ENCODE measurements around the gene LRRC3.
"Not testable (repeated sequence)": the region's sequence is repeated elsewhere in the genome, so short reads cannot be mapped to it uniquely, and the experiment has no call there.

The LRRC3 gene

DNA sequence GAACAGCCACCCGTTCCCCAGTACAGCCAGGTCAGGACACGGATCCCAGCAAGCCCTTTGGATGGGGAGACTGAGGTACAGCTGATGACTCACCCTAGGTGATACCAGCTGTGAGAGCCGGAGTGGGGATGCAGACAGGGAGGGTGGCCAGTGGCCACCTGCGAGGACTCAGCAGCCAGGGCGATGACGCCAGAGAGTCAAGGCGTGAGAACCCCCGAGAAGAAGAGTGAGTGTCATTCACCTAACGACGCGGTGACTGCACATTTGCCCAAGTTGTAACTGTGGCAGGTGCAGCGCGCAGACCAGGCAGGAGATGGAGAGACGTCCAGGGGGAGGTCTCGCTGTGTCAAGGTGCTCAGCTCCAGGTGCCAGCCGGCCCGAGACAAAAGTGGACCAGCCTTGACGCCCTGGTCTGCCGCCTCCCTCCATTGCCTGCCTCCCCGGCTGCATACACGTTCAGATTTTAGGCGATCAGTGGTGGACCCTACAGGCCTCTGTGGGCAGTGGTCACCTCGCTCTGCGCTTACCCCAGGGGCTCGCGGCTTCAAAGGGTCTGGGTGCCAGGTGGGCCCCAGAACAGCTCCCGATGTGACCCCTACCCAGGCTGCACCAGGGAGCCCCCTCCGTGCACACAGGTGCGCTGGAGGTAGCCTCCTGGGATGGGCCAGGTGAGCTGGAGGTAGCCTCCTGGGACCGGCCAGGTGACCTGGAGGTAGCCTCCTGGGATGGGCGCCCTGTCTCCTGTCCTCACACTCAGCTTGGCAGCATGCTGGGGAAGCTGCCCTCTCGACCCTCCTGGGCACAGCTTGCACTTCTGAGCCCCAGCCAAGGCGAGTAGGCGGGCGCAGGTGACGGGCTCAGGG lies 11.9 kb downstream of the LRRC3 start:
- Mint-ChIP-seq H3K4me3 (no peak overlapping the region), H3K27ac (no peak overlapping the region), H3K4me1 (ENCODE audit: low read depth) (no peaks in the 10 kb centered on the region), H3K36me3 (ENCODE audit: low read depth) (no peaks in the 10 kb centered on the region), H3K9me3 (no peaks in the 10 kb centered on the region), H3K27me3 (no peaks in the 10 kb centered on the region)
- DNase-seq, result no peak

GRCh38 chr21:44467859-44468195 lies 12.5 kb downstream of the LRRC3 start:
- Mint-ChIP-seq H3K9me3 (no peaks in the 10 kb centered on the region), H3K27ac (no peak overlapping the region), H3K4me1 (ENCODE audit: low read depth) (no peaks in the 10 kb centered on the region), H3K36me3 (ENCODE audit: low read depth) (no peaks in the 10 kb centered on the region), H3K27me3 (no peaks in the 10 kb centered on the region), H3K4me3 (no peak overlapping the region)
- DNase-seq, result no peak

DNA sequence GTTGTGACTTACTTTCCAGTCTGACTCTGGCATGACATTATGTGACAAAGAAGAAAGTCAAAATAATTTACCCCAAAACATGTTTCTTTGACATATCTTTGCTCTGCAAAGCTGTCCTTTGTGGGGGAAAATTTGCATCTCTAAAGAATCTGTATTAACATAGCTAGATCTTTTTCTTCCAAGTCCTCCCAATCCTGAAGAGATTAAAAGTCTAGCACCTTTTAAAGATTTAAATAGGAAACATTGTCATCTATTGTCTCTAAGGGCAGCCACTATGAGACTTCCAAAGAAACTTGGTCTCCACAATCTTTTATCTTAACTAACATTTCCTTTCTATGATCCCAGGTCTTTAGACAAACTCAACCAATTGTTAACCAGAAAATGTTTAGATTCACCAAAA lies 16.0 kb downstream of the LRRC3 start:
- DNase-seq, result no peak
- no peaks in the 10 kb centered on the region for H3K36me3 Mint-ChIP-seq (ENCODE audit: low read depth)
- no peaks in the 10 kb centered on the region for H3K9me3 Mint-ChIP-seq
- no peaks in the 10 kb centered on the region for H3K4me1 Mint-ChIP-seq (ENCODE audit: low read depth)
- no peaks in the 10 kb centered on the region for H3K27me3 Mint-ChIP-seq
- no peak overlapping the region for H3K4me3 Mint-ChIP-seq
- no peak overlapping the region for H3K27ac Mint-ChIP-seq

DNA sequence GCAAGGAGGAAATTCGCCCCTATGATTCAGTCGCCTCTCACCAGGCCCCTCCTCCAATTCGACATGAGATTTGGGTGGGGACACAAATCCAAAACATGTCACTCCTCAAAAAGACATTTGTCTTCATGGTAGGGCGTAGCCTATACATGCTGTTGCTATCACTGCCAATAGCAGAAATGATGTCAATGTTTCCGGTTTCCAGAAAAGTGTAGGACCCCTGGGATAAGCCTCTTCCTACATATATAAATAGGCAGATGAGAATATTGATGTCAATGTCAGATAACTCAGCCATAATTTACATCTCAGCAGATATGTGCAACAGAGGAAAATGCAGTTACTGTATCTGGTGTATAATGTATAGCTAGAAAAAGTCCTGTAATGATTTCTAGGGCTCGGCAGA lies 16.7 kb downstream of the LRRC3 start:
- H3K4me1 Mint-ChIP-seq (ENCODE audit: low read depth), result no peaks in the 10 kb centered on the region
- H3K36me3 Mint-ChIP-seq (ENCODE audit: low read depth), result no peaks in the 10 kb centered on the region
- no peak overlapping the region for H3K27ac Mint-ChIP-seq
- no peak overlapping the region for H3K4me3 Mint-ChIP-seq
- no peak for DNase-seq
- H3K27me3 Mint-ChIP-seq, result no peaks in the 10 kb centered on the region
- H3K9me3 Mint-ChIP-seq, result no peaks in the 10 kb centered on the region

- Mint-ChIP-seq H3K36me3 (ENCODE audit: low read depth) (no peaks in the 10 kb centered on the region), H3K9me3 (no peaks in the 10 kb centered on the region), H3K27me3 (no peaks in the 10 kb centered on the region), H3K27ac (no peak overlapping the region), H3K4me3 (no peak overlapping the region), H3K4me1 (ENCODE audit: low read depth) (peaks cover 2% of the 10 kb centered on the region)
- no peak for DNase-seq
Measured at GRCh38 chr21:44473915-44474555, 18.7 kb downstream of the LRRC3 start.

- no peak overlapping the region for H3K27ac Mint-ChIP-seq
- no peak for DNase-seq
- no peaks in the 10 kb centered on the region for H3K27me3 Mint-ChIP-seq
- no peaks in the 10 kb centered on the region for H3K9me3 Mint-ChIP-seq
- no peak overlapping the region for H3K4me3 Mint-ChIP-seq
- peaks cover 7% of the 10 kb centered on the region for H3K4me1 Mint-ChIP-seq (ENCODE audit: low read depth)
- no peaks in the 10 kb centered on the region for H3K36me3 Mint-ChIP-seq (ENCODE audit: low read depth)
Measured at GRCh38 chr21:44475266-44475845, 20.0 kb downstream of the LRRC3 start.

DNA sequence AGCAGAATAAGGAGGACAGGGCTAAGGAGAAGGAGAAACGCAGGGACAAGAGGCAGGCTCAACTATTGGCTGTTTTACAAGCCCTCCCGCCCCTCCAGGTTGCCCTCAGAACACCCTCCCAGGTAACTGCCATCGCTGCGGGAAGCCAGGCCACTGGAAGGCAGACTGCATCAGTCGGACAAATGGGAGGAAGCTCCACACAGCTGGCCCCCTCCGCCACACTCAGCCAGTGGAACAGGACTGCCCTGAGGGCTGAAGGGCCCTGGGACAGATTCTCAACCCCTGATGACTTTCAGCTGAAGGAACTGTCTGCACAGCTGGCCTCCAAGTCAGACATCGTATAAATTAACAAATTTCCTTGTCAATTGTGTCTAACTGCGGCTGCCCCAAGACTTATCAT lies 21.8 kb downstream of the LRRC3 start:
- Mint-ChIP-seq H3K9me3 (no peaks in the 10 kb centered on the region), H3K4me1 (ENCODE audit: low read depth) (peaks cover 7% of the 10 kb centered on the region), H3K27ac (no peak overlapping the region), H3K36me3 (ENCODE audit: low read depth) (no peaks in the 10 kb centered on the region), H3K4me3 (no peak overlapping the region), H3K27me3 (no peaks in the 10 kb centered on the region)
- DNase-seq, result no peak

- no peak for DNase-seq
- Mint-ChIP-seq H3K27ac (no peak overlapping the region), H3K4me3 (no peak overlapping the region), H3K9me3 (no peaks in the 10 kb centered on the region), H3K36me3 (ENCODE audit: low read depth) (no peaks in the 10 kb centered on the region), H3K4me1 (ENCODE audit: low read depth) (peaks cover 7% of the 10 kb centered on the region), H3K27me3 (no peaks in the 10 kb centered on the region)
Measured at GRCh38 chr21:44477712-44478111, 22.4 kb downstream of the LRRC3 start.

- H3K36me3 Mint-ChIP-seq (ENCODE audit: low read depth), result no peaks in the 10 kb centered on the region
- peaks cover 7% of the 10 kb centered on the region for H3K4me1 Mint-ChIP-seq (ENCODE audit: low read depth)
- no peak overlapping the region for H3K4me3 Mint-ChIP-seq
- H3K27ac Mint-ChIP-seq, result no peak overlapping the region
- DNase-seq, result no peak
- no peaks in the 10 kb centered on the region for H3K27me3 Mint-ChIP-seq
- no peaks in the 10 kb centered on the region for H3K9me3 Mint-ChIP-seq
Measured at GRCh38 chr21:44478124-44478800, 23.0 kb downstream of the LRRC3 start.

DNA sequence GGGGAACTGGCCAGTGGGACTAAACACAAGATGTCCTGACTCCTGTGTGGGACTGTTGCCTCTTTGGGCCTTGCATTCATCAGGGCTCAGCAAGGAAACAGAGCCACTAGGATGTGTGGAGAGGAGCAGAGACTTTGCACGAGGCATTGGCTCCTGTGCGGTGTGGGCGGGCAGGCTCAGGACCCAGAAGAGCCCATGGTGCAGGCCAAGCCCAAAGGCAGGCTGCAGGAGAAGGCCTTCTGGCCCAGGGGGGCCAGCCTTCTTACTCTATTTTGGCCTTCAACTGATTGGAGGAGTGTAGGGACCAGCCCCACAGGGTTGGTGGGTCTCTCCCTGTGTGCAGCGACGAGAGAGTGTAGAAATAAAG lies 23.5 kb downstream of the LRRC3 start:
- Mint-ChIP-seq H3K27ac (no peak overlapping the region), H3K9me3 (no peaks in the 10 kb centered on the region), H3K4me3 (no peak overlapping the region), H3K27me3 (no peaks in the 10 kb centered on the region), H3K36me3 (ENCODE audit: low read depth) (no peaks in the 10 kb centered on the region), H3K4me1 (ENCODE audit: low read depth) (peaks cover 7% of the 10 kb centered on the region)
- DNase-seq, result no peak

DNA sequence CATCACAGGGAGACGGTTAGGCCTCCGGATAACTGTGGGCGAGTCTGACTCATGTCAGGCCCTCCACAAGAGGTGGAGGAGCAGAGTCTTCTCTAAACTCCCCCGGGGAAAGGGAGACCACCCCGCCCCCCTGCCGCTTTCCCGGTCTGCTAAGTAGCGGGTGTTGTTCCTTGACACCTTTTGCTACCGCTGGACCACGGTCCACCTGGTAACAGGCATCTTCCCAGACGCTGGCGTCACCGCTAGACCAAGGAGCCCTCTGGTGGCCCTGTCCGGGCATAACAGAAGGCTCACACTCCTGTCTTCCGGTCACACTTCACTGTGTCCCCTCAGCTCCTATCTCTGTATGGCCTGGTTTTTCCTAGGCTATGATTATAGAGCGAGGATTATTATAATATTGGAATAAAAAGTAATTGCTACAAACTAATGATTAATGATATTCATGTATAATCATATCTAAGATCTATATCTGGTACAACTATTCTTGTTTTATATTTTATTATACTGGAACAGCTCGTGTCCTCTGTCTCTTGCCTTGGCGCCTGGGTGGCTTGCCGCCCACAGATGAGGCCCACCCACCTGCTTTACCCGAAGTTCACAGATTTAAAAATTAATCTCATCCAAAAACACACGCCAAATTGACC lies 24.4 kb downstream of the LRRC3 start:
- H3K9me3 Mint-ChIP-seq; H3K4me1 Mint-ChIP-seq (ENCODE audit: low read depth); H3K27me3 Mint-ChIP-seq; H3K36me3 Mint-ChIP-seq (ENCODE audit: low read depth); H3K27ac Mint-ChIP-seq: not testable (repeated sequence)
- peak; percentile 70 for DNase-seq
- peak overlapping the region; percentile 44 for H3K4me3 Mint-ChIP-seq

- no peak for DNase-seq
- Mint-ChIP-seq H3K27me3 (no peaks in the 10 kb centered on the region), H3K9me3 (no peaks in the 10 kb centered on the region), H3K4me1 (ENCODE audit: low read depth) (peaks cover 9% of the 10 kb centered on the region), H3K27ac (no peak overlapping the region), H3K4me3 (no peak overlapping the region), H3K36me3 (ENCODE audit: low read depth) (no peaks in the 10 kb centered on the region)
Measured at GRCh38 chr21:44480200-44481053, 25.1 kb downstream of the LRRC3 start.

GRCh38 chr21:44482581-44483287 lies 27.4 kb downstream of the LRRC3 start:
- no peak overlapping the region for H3K4me3 Mint-ChIP-seq
- H3K9me3 Mint-ChIP-seq, result no peaks in the 10 kb centered on the region
- DNase-seq, result no peak
- no peak overlapping the region for H3K27ac Mint-ChIP-seq
- peaks cover 19% of the 10 kb centered on the region for H3K4me1 Mint-ChIP-seq (ENCODE audit: low read depth)
- no peaks in the 10 kb centered on the region for H3K27me3 Mint-ChIP-seq
- no peaks in the 10 kb centered on the region for H3K36me3 Mint-ChIP-seq (ENCODE audit: low read depth)

All from activated T-cell treated with anti-CD3 and anti-CD28 coated beads, Interleukin-2, amount 50 U/mL, for 24 hours (primary cell).